Epithelial cell of prostate (primary cell): ENCODE data around the gene CLPTM1L.
"Not testable (repeated sequence)": the region's sequence is repeated elsewhere in the genome, so short reads cannot be mapped to it uniquely, and the experiment has no call there.

Source experiments
- DNase-seq: peaks from one replicate; pipeline ENCODE4 v3.0.0-alpha.2; 2011; ENCODE audit warnings: low read depth, low spot score
- H3K27ac ChIP-seq: fragments of 450-650 bp; 2 replicates; pipeline ENCODE4 v1.5.1; 2017; ENCODE audit warnings: mild to moderate bottlenecking

The CLPTM1L gene

DNA sequence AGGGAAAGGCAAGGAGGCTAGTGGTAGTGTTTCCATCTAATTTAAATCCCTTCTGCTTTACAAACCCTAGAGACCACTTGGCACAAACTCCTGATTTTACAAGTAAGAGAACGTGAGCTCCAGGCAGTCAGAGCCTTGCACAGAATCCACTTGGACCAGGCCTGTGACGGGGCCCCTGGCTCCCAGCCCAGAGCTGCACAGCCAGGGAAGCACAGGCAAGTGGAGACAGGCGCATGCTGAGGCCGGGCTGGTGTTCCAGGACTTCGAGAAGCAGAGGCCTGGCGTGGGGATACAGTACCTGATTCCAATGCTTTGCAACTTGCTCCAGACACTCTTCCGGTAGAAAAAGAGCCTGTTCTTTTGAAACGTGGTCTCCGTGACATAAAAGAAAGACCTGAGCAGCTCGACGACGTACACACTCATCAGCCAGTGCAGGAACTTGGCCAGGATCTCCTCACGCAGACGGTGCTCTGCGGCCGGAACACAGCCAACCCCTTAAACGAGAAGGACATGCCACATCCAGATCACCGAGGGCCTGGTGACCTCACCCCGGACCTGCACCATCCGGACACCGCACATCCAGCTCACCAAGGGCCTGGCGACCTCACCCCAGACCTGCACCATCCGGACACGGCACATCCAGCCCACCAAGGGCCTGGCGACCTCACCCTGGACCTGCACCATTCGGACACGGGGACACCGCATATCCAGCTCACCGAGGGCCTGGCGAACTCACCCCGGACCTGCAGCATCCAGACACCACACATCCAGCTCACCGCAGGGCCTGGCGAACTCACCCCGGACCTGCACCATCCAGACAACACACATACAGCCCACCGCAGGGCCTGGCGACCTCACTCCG lies 62.5 kb downstream of the CLPTM1L start:
- H3K27ac ChIP-seq = no peak overlapping the region
- peak; percentile 41 for DNase-seq

DNA sequence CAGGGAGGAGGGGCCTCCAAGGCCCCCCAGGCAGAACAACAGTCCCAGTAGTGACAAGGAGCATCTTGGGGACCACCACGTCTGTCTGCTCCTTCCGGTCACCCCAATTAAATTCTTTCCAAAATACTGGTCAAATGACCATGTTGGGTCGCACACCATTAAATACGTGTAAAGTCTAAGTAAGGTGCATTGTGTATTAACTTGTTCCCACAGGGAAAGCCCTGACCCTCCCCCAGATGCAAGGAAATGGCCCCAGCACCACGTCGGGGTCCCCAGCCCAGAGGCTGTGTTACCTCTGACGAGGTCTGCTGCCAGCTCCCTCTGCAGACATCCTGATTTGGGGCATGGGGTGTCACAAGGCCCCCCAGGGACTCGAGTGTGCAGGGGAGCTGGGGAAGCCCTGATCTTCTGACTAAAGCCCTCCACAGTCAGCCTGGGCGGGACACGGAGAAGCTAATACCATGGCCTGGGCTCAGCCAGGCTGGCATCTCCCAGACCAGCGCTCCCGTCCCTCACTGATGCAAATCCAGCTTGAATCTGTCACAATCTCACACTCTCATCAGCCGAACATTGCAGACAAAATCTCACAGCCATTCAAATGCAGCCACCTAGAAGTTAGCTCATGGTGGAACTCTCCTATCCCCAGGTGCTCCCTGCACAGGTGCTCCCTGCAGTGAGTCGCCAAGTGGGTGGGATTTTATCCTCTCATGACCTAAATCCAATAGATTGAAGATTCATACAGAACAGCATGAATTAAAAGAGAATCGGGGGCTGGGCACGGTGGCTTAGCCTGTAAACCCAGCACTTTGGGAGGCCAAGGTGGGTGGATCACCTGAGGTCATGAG lies 63.6 kb downstream of the CLPTM1L start:
- no peak for DNase-seq
- no peak overlapping the region for H3K27ac ChIP-seq

DNA sequence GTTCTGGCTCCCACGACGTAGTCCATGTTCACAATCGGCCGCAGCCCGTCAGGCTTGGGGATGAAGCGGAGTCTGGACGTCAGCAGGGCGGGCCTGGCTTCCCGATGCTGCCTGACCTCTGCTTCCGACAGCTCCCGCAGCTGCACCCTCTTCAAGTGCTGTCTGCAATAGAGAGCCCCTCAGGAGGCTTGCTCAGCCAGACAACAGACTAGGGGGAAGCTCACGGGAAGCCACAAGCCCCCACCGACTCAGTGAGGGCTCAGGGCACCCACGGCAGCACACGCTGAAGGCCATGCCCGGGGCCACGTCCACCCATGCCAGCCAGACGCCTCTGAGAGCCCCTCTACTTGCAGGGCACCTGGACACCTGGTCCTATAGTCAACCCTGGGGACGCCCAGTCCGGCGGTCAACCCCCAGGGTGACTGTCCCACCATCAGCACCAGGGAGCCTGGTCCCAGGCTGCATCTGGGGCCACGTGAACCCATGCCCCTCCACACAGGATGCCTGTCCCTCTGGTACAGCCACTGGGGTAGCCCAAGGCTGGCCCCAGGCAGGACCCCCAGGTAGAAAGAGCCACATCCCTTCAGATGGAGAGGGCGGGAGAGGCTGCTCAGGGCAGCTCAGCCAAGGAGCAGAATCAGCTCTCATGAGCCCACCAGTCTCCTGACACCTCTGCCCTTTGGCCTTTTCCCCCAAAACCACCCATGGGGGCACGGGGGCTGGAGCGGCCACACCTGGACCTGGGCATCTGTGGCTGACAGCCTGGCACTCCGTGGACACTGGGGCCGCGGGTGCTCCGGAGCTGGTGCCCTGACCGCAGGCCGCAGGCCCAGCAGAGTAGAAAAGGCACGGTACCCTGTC lies 64.5 kb downstream of the CLPTM1L start:
- no peak for DNase-seq

DNA sequence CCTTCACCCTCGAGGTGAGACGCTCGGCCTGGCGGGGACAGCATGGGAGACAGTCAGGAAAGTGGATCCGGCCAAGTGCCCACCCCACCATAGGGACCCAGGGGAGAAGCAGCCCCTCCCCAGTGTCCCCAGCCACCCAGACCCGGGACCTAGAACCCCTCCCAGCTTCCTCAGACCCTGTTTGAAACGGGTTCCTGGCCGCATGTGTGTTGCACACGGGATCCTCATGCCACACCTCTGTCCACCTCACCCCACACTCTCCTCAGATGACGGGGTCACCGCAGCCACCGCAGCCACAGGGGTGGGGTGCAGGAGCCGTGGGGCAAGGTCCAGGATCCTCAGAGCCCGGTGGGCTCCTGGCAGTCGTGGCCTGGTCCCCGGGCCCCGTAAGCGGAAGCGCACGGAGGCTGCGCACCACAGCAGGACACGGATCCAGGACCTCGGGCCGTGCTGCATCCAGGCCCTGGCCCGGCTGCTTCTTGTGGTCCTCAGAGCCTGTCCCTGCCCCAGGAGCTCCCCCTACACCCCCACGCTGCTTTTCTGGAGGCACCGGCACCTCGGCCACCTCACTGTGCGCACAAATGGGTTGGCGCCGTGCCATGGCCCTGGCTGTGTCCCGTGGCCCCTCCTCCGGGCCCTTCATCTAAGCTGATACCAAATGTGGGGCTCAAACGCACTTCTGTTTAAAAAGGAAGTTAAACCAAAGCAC lies 65.3 kb downstream of the CLPTM1L start:
- no peak for DNase-seq
- H3K27ac ChIP-seq = no peak overlapping the region

More for the DNA sequence above, 64.5 kb downstream of the CLPTM1L start:
- no peak overlapping the region for H3K27ac ChIP-seq

DNA sequence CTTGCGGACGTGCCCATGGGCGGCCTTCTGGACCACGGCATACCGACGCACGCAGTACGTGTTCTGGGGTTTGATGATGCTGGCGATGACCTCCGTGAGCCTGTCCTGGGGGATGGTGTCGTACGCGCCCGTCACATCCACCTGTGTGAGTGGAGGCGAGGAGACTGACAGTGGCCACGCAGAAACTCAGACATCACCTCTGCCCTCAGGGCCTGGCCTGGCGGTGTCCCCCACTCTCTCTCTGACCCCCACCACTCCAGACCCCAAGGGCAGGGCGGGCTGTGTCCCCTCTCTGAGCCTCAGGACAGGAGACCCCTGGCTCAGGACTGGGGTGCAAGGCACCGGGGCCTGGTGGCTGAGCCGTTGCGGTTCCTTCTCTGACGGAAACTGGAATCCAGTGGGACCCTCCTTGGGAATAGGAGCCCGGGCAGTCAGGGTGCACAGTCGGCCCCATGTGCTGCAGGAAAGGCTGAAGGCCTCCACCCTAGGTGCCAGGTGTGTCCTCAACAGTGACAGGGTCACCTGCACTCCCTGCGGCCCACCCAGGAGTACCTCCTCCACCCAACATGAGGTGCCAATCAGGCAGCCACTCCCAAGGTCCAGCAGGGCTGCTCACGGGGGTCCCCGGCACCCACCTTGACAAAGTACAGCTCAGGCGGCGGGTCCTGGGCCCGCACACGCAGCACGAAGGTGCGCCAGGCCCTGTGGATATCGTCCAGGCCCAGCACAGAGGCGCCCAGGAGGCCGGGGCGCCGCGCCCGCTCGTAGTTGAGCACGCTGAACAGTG lies 66.0 kb downstream of the CLPTM1L start:
- no peak overlapping the region for H3K27ac ChIP-seq
- DNase-seq = no peak

DNA sequence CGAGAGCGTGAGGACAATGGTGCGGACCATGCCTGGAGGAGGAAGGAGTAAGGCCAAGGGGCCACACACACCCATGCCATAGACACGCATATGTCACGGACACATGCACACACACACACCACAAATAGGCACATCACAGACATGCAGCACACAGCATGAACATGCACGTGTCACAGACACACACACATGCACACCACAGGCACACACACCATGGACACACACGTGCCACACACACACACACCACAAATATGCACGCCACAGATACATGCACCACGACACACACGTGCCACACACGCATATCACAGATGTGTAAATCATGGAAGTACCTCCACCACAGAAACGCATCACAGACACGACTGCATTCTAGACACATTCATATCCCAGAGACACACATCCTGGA lies 66.7 kb downstream of the CLPTM1L start:
- DNase-seq = no peak
- no peak overlapping the region for H3K27ac ChIP-seq

DNA sequence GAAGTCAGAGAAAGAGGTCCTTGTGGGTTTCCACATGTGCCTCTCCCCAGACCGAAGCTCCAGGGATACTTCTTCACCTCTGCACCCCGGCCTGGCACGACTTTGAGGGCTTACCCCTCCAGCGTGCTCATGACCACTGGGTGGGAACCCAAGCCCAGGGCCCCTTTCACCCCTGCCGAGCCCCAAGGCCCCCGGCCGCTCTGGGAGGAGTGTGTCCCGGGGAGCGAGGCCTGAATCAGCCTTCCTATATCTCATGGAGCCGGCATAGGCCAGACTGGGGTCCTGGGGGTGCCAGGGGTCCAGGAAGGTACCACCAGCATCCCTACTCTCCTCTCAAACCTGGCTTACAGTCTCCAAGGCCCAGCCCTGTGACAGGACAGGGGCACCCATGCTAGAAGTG lies 67.1 kb downstream of the CLPTM1L start:
- DNase-seq = no peak

DNA sequence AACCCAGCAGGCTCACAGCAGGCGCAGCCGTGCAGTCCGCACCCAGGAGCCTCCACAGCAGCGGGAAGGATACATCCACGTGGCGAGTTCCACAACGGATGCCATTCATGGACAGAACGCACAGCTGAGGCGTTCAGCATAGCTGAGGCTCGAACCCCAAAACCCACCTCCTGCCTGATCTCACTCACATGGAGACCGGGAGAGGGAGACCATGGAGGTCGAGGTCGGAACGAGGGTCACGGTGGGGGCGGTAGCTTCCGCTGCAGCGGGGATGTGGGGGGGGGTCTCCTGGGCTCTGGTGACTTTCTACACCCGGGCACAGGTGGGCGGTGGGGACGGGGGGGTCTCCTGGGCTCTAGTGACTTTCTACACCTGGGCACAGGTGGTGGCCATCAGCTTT lies 67.6 kb downstream of the CLPTM1L start:
- no peak for DNase-seq
- H3K27ac ChIP-seq = no peak overlapping the region

More for the DNA sequence above, 67.1 kb downstream of the CLPTM1L start:
- H3K27ac ChIP-seq = no peak overlapping the region

DNA sequence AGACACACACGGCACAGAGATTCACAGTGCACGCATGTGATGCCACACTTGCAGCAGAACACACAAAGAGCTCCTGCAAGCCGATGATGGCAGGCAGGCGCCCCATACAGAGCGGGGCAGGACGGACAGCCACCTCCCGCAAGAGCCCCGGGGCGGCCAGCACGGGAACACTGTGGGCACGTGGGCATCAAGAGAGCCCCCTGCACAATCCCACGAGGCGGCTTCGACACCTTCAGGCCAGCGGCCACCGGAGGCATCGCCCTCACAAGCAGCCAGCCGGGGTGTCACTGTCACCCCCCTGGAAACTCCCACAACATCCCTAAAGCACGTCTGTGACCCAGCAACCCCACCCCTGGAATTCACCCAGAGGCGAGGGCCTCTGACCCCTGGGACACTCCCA lies 68.0 kb downstream of the CLPTM1L start:
- DNase-seq = no peak
- H3K27ac ChIP-seq = no peak overlapping the region

DNA sequence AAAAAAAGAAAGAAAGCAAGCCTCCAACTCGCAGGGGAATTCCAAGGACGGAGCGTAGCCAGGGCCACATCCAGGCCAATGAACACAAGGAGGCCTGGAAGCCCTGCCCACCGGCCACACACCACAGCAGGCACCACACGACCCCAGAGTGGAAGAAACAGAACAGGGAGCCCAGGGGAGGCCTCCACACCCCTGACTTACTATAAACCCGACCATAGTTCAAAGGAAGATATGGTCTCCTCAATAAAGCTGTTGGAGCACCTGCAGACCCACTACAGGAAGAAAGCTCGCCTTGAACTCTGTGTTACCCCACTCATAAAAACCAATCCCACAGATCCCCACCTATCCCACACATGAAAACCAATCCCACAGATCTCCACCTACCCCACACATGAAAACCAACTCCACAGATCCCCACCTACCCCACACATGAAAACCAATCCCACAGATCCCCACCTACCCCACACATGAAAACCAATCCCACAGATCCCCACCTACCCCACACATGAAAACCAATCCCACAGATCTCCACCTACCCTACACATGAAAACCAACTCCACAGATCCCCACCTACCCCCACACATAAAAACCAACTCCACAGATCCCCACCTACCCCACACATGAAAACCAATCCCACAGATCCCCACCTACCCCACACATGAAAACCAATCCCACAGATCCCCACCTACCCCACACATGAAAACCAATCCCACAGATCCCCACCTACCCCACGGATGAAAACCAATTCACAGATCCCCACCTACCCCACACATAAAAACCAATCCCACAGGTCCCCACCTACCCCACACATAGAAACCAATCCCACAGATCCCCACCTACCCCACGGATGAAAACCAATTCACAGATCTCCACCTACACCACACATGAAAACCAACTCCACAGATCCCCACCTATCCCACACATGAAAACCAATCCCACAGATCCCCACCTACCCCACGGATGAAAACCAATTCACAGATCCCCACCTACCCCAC lies 69.2 kb downstream of the CLPTM1L start:
- DNase-seq, H3K27ac ChIP-seq: not testable (repeated sequence)

DNA sequence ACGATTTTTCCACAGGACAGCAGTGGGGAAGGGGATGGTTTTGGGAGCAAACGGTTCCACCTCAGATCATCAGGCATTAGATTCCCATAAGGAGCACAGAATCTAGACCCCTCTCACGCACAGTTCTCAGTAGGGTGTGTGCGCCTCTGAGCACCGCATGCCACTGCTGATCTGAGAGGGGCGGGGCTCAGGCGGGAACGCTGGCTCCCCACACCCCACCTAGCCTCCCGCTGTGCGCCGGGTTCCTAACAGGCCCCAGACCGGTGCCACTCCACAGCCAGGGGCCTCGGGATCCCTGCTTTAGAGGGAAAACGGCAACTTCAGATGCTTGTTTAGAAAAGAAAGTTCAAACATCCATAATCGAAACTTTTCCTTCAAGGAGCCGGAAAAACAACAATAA lies 70.4 kb downstream of the CLPTM1L start:
- DNase-seq = no peak
- no peak overlapping the region for H3K27ac ChIP-seq

DNA sequence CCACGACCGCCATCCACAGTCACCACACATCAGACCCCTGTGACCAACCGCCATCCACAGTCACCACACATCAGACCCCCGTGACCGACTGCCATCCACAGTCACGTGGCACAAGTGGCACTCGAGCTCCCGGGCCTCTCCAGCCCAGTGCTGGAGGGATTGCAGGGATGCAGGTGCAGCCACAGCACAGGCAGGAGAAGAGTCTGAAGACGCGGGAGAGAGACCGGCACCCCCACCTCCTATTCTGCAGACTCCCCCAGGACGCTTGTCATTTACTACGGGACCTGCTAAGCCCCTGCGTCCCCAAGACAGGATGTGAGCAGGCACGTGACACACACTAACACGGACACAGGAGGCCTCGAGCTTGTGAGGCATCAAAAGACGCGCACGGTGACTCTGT lies 71.2 kb downstream of the CLPTM1L start:
- H3K27ac ChIP-seq = no peak overlapping the region
- DNase-seq = no peak

DNA sequence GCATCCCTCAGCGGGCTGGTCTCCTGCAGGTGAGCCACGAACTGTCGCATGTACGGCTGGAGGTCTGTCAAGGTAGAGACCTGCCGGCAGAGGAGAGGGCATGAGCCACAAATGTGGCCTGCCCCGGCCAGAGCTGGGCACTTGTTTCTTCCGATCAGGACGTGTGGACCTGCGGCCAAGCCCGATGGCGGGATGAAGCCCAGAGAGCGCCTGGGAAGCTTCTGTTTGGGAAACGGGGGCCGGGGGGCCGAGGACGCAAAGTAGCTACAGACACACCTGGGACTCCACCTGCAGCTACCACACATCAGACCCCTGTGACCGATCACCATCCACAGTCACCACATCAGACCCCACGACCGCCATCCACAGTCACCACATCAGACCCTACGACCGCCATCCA lies 72.7 kb downstream of the CLPTM1L start:
- no peak overlapping the region for H3K27ac ChIP-seq
- no peak for DNase-seq

DNA sequence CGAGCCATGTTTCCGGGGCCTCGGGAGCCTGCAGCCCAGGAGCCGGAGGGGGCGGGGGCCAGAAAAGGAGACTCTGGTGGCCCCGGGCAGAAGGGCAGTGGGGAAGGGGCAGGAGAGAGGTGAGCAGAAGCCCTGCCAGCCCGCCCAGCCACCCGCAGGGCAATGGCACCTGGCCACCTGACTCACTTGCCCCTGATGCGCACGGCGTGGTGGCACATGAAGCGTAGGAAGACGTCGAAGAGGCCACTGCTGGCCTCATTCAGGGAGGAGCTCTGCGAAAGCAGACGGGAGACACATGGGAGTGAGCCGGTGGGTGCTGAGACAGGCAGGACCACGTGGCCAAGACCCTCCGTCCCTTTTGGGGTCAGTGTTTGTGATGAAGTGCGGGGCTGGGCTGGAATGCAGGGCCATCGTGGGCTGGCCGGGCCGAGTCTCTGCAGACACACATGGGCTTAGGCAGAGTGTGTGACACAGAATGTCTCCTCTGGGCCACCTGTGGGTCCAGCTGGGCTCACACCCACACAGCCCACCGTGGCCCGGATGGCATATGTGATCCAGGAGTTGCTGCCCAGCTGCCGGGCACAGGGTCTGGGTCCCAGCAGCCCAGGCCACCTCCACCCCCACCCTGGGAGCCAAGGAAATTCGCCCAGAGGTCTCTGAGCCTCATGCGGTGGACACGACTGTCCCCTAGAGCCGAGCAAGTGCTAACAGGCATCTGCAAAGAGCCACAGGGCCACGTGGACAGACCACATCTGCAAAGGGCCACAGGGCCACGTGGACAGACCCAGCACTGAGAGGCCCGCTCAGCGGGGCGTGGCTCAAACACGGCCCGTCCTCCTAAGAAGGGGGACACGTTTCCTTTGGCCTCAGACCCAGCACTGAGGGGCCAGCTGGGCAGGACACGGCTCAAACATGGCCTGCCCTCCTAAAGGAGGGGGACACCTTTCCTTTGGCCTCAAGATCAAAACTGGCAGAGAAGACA lies 73.7 kb downstream of the CLPTM1L start:
- no peak overlapping the region for H3K27ac ChIP-seq
- no peak for DNase-seq

DNA sequence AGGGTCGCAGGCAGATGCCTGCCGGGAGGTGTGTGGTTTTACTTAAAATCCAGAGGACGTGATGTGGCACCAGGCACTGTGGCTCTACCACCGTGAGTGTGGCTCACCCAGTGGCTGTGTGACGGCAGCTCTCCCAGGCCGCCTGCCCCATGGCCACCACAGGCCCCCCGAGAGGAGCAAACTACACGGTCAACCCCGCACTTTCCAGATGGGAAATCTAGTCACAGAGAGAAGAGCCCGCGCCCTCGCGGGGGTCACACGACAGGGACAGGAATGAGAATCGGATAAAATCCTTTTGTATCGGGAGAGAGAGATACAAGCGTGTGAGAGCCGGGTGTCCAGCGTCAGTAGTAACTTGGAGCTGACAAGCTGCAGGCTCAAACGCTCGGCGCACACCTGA lies 74.5 kb downstream of the CLPTM1L start:
- H3K27ac ChIP-seq = no peak overlapping the region
- no peak for DNase-seq

DNA sequence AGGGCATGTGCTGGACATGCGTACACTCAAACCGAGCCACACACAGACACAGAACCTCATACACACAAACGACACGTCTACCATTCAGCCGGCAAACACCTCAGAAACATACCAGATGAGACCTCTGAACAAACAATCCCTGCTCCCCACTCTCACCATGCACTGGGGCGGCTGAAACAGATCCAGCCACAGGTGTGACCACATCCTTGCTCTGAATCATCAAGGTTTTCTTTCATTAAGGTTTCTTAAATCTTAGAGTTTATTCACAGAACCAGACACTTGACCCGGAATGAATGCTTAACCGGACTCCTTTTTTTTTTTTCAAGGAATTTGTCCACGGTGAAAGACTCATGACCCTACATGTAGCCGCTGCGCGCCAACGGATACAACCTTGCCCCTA lies 76.2 kb downstream of the CLPTM1L start:
- H3K27ac ChIP-seq = no peak overlapping the region
- no peak for DNase-seq

DNA sequence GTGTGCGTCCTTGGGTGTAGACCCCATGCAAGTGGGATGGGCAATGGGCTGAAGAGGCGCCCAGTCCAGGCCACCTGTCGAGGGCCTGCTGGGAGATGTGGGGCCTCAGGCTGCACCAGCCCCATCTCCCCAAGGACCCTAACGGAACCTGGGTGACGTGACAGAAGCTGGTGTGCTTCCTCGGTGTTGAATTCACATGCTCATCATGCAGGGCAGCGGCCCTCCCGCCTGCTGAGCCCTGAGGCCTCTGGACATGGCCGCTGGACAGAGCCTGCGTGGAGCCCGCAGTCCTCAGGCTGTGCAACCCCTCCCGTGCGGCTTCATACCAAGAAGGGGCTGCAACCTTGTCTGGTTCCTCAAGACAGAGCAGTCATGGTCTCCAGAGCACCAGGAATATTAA lies 76.8 kb downstream of the CLPTM1L start:
- H3K27ac ChIP-seq = no peak overlapping the region
- DNase-seq = no peak
